Measurements from ENCODE around the gene PARD3B. TPM values are rescaled to one million over a fixed set of nuclear protein-coding genes. Genes with fewer than 3 reads are reported as not detected.

The PARD3B gene
- total and polyA plus RNA-seq, 2 of the 8 experiments (the other 6 are each of a cell fraction or from before 2014, with no cell fraction given), result 1.2 to 5.7 TPM

- TF ChIP-seq CHD7 (IDR thresholded peaks at IDR 0.05; ENCODE audit: insufficient replicate concordance, low read length) (no peak), SP4 (IDR thresholded peaks at IDR 0.05; ENCODE audit: low read length) (no peak), SIX5 (IDR thresholded peaks at IDR 0.05; ENCODE audit: low read depth, low read length) (no peak), RAD21 (IDR thresholded peaks at IDR 0.05 in 1 of 2, conservative IDR thresholded peaks at IDR 0.05 in 1 of 2; ENCODE audit: low read depth in 2 of 2, low read length in 2 of 2) (no peak)
These were observed 856.7 kb downstream of the PARD3B start (continued) for GRCh38 chr2:205402011-205402410.

Measured in H1 (cell line).